Stimulated activated CD8-positive, alpha-beta memory T cell treated with anti-CD3 and anti-CD28 coated beads, Interleukin-2, amount 100 ng/mL, for 1 hour (primary cell): Measurements from ENCODE around the gene GCNT2.
"Not testable (repeated sequence)": the region's sequence is repeated elsewhere in the genome, so short reads cannot be mapped to it uniquely, and the experiment has no call there.

Experiments used
- DNase-seq, 2 donors: peaks; one replicate each; pipeline ENCODE4 v3.0.0-alpha.2; 2020; ENCODE audit warnings: low read depth in 2 of 2

GCNT2 gene

DNA sequence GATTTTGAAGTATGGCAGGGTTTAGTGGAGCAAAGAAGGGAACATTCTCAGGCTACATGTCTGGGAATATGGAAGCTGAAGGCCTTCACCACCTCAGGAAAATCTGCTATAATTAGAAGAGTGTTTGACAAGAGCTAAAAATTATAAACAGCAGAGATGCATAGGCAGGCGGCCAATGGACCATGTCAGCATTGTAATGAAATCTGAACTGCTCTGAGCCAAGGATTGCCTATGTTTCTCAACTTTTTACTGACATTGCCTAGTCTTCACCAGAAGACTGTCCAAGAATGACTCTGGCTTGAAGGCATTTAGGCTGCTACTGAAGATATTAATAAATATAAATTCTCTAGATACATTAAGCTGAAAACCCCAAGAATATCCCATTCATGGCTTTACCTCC is 89.1 kb downstream of the GCNT2 start:
- DNase-seq = no peak

DNA sequence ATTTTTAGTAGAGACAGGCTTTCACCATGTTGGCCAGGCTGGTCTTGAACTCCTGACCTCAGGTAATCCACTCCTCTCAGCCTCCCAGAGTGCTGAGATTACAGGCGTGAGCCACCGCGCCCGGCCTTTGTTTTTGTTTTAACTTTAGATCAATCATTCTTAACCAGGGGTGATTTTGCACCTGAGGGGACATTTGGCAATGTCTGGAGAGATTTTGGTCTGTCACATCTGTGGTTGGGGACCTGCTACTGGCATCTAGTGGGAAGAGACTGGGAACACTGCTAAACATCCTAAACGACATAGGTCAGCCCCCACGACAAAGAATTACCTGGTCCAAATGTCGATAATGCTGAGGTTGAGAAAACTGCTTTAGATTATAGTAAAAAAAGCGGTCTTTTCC is 91.0 kb downstream of the GCNT2 start:
- DNase-seq = no peak

DNA sequence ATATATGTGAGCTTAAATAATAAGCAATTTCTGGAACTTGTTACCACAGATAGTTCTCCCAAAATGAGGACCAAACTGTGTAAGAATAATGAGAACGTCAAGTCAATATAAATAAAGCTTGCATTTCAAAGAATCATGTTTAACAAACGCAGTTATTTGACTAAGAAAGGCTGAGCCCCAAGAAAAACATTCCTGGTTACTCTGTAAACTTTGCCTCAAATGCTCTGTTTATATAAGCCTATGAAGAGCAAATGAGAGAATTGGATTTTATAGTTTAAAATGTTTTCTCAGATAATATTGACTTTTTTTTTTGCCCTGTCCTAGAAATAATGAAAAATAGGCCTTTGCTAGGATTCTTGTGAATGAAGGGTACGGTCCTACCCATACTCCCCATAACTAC is 91.9 kb downstream of the GCNT2 start:
- DNase-seq = no peak

DNA sequence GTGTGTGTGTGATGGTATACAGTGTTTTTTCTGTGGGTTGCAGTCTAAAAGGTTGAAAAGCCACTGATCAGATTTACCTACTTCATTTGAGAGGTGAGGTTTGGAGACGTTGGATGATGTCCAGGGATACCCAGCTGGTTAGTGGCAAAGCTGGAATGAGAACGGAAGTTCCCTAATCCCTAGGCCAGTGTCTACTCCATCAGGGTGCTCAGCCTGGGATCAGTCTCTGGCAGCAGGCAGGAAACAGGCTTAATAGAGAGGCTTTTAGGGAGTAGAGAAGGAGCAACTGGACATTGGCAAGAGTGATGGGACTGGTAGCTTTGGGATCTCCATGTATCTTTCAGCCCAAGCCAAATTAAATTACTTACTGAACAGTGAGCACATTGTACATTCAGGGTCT is 92.6 kb downstream of the GCNT2 start:
- DNase-seq = no peak

DNA sequence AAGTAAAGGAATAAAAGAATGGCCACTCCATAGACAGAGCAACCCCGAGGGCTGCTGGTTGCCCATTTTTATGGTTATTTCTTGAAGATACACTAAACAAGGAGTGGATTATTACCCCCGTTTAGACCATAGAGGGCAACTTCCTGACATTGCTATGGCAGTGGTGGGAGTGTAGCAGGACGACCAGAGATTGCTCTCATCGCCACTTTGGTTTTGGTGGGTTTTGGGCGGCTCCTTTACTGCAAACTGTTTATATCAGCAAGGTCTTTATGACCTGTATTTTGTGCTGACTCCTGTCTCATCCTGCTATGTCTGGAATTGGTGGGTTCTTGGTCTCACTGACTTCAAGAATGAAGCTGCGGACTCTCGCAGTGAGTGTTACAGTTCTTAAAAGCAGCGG is 94.5 kb downstream of the GCNT2 start:
- no peak for DNase-seq

DNA sequence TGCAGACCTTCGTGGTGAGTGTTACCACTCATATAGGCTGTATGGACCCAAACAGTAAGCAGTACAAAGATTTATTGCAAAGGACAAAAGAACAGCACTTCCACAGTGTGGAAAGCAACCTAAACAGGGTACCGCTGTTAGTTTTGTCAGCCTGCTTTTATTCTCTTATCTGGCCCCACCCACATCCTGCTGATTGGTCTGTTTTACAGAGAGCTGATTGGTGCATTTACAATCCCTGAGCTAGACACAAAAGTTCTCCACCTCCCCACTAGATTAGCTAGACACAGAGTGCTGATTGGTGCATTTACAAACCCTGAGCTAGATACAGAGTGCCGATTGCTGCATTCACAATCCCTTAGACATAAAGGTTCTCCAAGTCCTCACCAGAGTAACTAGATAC is 95.1 kb downstream of the GCNT2 start:
- DNase-seq = not testable (repeated sequence)

DNA sequence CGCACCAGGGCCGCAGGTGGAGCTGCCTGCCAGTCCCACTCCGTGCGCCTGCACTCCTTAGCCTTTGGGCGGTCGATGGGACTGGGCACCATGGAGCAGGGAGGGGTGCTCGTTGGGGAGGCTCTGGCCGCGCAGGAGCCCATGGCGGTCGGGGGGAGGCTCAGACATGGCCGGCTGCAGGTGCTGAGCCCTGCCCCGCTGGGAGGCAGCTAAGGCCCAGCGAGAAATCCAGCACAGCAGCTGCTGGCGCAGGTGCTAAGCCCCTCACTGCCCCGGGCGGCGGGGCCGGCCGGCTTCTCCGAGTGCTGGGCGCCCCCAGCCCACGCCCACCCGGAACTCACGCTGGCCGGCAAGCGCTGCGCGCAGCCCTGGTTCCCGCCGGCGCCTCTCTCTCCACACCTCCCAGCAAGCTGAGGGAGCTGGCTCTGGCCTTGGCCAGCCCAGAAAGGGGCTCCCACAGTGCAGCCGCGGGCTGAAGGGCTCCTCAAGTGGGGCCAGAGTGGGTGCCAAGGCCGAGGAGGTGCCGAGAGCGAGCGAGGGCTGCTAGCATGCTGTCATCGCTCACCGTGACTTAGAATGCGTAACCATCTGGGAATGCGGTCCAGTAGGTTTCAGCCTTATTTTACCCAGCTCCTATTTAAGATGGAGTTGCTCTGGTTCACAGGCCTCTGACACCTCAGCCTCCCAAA is 96.0 kb downstream of the GCNT2 start:
- DNase-seq = no peak

DNA sequence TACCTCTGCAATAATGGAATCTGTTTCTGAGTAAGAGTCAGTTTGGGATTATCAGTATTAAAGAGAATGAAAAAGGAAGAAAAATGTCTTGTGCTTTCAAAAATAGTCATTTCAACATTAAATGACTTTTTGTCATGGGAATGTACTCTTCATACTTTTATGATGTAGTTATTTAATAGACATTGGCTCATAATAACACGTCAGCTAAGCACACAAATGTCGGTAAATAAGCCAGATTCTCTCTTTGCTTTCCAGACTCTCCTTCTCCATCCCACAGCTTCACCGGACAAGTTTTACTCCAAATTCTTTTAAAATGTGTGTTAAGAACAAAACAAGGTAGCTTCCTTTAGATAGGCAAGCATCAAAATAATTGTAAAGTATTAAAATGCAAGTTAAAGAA is 97.3 kb downstream of the GCNT2 start:
- no peak for DNase-seq

DNA sequence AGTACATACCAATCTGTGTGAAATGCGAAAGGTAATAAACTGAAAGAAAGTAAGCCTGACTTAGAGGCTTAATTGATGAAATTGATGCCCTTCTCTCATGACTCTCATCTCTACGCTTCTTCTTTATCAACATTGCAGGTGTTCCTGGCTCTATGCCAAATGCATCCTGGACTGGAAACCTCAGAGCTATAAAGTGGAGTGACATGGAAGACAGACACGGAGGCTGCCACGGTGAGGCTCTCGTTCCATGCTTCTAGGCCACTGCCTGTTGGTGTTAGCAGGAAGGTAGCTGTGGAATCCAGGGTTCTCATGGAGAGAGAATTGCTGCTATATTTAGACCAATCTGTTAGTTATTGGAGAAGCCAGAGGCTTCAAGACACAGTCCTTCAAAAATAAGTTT is 100.1 kb downstream of the GCNT2 start:
- DNase-seq = no peak

DNA sequence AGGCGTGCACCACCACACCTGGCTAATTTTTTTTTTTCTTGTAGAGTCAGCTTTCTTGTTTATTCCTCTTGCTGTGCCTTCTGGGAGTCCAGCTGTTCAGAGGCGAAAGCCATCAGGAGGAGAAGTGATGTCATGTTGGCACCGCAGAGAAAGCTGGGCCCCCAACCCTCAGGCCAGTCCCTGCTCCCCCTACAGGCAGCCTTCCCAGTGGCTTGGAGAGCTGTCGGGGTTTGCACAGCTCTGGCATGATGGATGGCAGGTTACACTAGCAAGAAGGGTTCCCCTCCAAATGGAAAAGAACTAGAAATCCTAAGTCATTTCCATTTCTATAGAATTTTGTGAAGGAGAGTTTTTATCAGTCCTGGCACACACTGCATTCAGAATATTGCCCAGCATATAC is 100.7 kb downstream of the GCNT2 start:
- no peak for DNase-seq

DNA sequence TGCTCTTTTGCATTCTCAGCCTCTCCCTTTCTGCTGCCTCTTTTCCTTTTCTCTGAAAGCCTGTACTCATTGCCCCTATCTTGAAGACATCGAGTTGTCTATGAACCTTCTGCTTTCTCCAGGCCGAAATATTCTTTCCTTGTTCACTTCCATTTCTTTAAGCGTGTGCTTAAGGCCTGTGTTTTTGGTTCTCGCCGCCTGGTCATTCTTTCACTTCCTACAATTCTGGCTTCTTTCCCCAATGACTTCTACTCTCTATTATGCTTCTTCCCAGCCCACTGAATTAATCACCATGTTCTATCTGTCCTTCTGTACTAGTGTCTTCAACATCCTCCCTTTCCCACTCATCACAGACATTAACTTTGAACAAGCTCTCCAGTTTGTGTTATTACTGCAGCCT is 103.7 kb downstream of the GCNT2 start:
- DNase-seq = no peak

DNA sequence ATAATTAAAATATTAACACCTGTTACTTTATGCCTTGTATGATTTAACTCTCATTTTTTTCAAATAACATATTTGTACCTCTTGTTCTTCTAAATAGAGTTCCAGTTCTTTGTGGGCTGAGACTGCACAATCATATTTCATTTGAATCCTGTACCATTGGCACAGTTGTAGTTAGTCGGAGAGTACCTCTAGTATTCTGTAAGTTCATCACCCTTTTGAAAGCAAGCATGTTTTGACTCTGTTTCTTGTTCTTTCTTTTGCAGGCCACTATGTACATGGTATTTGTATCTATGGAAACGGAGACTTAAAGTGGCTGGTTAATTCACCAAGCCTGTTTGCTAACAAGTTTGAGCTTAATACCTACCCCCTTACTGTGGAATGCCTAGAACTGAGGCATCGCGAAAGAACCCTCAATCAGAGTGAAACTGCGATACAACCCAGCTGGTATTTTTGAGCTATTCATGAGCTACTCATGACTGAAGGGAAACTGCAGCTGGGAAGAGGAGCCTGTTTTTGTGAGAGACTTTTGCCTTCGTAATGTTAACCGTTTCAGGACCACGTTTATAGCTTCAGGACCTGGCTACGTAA is 105.1 kb downstream of the GCNT2 start:
- DNase-seq = no peak

DNA sequence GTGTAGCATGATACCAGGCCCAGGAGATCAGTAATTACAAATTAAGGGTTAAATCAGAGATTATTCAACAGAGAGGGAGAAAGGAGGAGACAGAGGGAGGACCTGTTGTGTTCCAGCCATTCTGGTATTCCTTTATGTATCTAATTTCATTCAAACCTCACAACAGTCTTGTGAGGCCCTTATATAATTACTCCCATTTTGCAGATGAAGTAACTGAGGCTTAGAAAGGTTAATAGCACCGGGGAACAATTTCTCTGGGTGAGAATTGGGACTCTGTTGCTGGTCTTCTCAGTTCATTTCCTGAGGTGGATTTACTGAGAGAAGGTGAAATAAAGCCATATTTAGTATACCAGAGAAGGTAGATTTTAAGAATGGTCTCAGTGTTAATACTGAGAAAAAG is 106.6 kb downstream of the GCNT2 start:
- no peak for DNase-seq

DNA sequence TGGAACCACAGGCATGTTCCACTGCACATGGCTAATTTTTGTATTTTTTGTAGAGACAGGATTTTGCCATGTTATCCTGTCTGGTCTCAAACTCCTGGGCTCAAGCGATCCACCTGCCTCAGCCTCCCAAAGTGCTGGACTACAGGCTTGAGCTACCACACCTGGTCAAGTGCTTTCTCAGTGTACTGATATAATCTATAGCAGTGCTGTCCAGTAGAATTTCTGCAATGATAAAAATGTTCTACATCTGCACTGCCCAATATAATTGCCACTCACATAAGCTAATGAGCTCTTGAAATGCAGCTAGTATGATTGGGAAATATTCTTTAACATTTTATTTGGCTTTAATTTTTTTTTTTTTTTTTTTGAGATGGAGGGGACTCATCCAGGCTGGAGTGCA is 109.0 kb downstream of the GCNT2 start:
- no peak for DNase-seq

DNA sequence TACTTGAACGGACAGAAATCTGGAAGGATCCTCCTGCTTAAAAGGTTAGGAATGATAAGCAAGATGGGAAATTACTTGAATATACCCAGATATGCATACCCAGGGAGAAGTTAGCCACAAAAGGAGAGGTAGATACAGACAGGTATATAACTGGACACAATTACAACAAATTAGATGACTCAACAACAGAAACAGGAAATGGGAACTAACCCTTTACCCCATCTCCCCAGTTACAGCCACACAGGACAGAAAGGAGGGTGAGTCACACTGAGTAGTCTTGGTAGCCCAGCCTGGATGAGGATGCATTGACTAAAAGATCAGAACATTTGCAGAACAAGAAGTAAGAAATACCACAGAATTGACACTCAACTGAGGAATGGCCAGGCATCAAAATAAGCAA is 112.1 kb downstream of the GCNT2 start:
- DNase-seq = no peak

DNA sequence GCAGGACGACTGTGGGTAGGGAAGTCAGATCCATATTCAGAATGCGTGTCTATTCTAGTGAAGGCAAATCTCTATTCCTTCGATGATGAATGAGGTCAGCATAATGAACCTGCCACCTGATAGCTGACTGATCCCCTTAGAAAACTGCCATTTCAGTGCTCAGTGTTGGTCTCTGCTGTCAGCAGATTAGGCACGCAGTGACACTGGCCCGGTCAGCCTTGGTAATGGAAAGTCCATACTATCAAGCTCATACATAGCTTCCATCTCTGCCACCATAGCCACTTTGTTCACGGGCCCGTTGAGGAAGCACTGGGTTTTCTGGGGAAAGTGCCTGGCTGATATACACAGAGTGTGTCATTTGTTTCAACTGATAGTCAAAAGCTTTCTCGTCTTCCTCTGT is 119.3 kb downstream of the GCNT2 start:
- no peak for DNase-seq

DNA sequence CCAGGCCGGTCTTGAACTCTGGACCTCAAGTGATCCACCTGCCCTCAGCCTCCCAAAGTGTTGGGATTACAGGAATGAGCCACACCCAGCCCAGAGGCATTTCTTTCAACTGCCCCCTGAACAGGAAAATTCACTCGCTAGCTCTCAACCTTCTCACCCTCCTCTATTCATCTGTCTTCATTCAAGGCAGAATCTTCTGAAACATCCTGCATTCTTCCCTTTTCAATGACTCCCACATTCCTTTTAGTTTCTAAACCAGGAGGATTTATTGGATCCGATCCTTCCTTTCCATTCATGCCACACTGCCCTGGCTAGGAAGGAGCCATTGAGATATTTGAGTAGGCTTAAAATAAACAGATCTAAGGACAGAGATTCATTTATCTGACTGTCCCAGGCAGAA is 120.4 kb downstream of the GCNT2 start:
- DNase-seq = no peak

DNA sequence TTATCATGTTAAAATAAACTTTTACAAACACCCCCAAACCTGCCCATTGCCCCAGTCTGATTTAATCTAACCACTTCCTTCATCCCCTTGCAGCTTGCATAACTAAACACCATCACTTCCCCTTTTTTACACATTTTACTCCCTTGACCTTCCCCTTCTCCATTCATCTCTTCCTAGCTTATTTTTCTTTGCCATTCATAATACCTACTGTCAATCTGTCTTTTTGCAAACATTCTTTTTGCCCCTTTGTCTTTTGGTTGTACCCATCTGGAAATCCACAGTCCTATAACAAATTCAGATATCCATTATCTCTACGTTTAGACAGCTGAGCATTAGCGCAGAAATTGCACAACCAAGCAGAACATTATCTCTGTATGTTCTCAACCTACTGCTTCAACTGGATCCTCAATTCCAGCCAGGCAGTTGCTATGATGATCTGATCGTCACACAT is 122.1 kb downstream of the GCNT2 start:
- no peak for DNase-seq

DNA sequence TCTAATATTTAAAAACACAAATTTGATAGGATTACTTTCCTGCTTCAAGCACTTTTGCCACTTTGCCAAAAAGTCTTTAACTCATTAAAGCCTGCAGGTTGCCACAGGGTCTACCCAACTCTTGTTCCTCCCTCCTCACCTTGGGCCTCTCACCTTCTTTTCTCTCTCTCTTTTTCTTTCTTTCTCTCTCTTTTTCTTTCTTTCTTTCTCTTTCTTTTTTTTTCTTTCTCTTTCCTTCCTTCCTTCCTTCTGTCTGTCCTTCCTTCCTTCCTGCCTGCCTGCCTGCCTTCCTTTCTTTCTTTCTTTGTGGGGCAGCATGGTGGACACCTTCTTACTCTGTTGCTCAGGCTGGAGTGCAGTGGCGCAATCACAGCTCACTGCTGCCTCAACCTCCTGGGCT is 123.1 kb downstream of the GCNT2 start:
- DNase-seq = no peak

DNA sequence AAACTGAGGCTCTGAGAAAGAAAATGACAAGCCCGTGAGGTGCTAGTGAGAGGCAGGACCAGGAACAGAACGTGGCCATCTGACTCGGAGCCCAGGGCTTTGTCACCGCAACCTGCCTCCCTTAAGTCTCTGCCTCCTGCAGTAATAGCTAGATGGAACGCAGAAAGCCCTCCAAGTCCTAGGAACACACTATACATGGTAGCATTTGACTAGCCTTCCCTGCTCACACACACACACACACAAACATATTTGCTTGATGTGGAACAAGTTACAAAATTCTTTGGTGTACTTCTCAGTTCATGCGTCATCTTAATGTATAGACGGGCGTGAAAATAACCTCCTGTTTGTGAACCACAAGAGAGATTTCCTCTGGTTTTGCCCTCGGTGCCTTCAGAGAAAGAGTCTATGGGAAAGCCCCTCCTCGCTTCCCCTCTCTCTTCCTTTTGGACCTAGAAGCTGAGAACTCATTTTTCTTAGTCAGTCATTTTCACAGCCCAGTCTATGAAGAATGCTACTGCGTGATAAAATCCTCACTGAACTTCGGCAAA is 134.4 kb downstream of the GCNT2 start:
- no peak for DNase-seq

DNA sequence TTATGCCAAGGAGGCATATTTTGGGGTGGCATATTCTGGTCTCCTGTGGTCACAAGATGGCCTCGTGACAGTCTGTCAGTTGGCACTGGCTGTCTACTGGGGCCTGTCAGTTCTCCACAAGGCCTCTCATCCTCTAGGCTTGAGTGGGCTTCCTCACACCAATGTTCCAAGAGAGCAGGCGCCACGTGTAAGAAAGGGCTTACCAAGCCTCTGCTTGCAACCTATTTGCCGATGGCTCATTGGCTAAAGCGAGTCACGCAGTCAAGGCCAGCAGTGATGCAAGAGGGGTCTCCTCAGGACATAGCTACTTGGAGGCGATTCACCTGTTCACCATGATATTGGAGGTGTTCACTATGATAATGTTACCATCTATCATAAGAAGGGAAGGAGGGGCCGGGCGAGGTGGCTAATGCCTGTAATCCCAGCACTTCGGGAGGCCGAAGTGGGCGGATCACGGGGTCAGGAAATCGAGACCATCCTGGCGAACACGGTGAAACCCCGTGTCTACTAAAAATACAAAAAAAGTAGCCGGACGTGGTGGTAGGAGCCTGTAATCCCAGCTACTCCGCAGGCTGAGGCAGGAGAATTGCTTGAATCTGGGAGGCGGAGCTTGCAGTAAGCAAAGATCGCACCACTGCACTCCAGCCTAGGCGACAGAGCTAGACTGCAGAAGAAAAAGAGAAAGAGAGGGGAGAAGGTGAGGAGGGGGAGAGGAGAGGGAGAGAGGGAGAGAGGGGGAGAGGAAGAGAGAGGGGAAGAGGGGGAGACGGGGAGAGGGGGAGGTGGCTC is 138.0 kb downstream of the GCNT2 start:
- no peak for DNase-seq

DNA sequence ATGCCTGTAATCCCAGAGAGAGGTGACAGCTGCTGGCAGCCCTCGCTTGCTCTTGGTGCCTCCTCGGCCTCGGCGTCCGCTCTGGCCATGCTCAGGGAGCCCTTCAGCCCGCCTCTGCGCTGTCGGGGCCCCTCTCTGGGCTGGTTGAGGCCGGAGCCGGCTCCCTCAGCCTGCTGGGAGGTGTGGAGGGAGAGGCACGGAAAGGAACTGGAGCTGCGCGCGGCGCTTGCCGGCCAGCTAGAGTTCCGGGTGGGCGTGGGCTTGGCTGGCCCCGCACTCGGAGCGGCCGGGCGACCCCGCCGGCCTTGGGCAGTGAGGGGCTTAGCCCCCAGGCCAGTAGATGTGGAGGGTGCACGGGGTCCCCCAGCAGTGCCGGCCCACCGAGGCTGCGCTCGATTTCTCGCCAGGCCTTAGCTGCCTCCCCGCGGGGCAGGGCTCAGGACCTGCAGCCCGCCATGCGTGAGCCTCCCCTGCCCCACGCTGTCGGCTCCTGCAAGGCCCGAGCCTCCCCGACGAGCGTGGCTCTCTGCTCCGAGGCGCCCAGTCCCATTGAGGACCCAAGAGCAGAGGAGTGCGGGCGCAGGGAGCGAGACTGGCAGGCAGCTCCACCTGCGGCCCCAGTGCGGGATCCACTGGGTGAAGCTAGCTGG is 138.7 kb downstream of the GCNT2 start:
- no peak for DNase-seq
